Sciatic nerve (tissue), 2 donors: ENCODE results near the gene KRT9. TPM values are rescaled to one million over a fixed set of nuclear protein-coding genes. Genes with fewer than 3 reads are reported as not detected.
"Not testable (repeated sequence)": the region's sequence is repeated elsewhere in the genome, so short reads cannot be mapped to it uniquely, and the experiment has no call there.

Experiments
- ATAC-seq: fragments of 200-7000 bp; cut with Tn5 transposase; one replicate; pipeline ENCODE4 v1.9.1; 2020; ENCODE audit warnings: mild to moderate bottlenecking, moderate library complexity
- DNase-seq: peaks from one replicate; pipeline ENCODE4 v3.0.0-alpha.2; 2020; ENCODE audit warnings: low spot score
- intact Hi-C: fragments of 100-400 bp; cut with DNase I; formaldehyde crosslinking; loops from one replicate; pipeline ENCODE4 v1.14.2; 2022
- total RNA-seq: library from RNA; stranded (reverse); fragmentation: NEBNext Ultra II Directional; extraction: Animal tissue kit (Norgen Biotek cat#: 25700); gene quantifications from one replicate; pipeline ENCODE4 v1.2.1, GENCODE V29; 2021
- donor health status: DM: no; HTN: no; CAD: no.
- donor health status: DM: no; HTN: no; CAD: no.

The KRT9 gene, protein sequence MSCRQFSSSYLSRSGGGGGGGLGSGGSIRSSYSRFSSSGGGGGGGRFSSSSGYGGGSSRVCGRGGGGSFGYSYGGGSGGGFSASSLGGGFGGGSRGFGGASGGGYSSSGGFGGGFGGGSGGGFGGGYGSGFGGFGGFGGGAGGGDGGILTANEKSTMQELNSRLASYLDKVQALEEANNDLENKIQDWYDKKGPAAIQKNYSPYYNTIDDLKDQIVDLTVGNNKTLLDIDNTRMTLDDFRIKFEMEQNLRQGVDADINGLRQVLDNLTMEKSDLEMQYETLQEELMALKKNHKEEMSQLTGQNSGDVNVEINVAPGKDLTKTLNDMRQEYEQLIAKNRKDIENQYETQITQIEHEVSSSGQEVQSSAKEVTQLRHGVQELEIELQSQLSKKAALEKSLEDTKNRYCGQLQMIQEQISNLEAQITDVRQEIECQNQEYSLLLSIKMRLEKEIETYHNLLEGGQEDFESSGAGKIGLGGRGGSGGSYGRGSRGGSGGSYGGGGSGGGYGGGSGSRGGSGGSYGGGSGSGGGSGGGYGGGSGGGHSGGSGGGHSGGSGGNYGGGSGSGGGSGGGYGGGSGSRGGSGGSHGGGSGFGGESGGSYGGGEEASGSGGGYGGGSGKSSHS
- total RNA-seq = not detected

DNA sequence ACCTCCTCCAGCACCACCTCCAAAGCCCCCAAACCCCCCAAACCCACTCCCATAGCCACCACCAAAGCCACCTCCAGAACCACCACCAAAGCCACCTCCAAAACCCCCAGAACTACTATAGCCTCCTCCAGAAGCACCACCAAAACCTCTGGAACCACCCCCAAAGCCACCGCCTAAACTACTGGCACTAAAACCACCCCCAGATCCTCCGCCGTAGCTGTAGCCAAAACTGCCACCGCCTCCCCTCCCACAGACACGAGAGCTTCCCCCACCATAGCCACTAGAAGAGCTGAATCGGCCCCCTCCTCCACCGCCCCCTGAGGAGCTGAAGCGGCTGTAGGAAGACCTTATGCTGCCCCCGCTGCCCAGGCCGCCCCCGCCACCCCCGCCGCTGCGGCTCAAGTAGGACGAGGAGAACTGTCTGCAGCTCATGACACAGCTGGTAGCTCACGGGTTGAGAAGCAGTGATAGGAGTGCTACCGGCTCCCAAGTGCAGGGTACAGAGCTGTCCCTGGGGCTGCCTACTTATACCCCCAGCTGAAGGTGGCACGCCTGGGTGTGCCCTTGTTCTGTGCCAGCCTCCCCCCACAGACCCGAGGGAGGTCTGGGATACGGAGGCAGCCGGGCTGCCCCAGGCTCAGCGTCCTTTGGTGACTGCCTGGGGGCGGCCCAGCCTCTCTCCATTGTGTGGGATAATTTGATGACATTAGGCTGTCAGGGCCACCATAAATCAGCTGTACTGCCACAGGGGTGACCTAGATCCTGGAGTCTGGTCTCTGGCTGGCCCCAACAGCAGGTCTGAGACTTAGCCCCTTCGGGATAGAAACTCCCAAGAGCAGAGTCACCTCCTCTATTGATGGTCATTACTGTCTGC lies at the start of gene KRT9:
Gene KRT9, minus strand, starts transcription at position 499 of the 874 bp plus-strand sequence. Its CDS starts 67 bp downstream, at position 432.
- DNase-seq = no peak
- ATAC-seq = no peak
- intact Hi-C loops = no loop called here

DNA sequence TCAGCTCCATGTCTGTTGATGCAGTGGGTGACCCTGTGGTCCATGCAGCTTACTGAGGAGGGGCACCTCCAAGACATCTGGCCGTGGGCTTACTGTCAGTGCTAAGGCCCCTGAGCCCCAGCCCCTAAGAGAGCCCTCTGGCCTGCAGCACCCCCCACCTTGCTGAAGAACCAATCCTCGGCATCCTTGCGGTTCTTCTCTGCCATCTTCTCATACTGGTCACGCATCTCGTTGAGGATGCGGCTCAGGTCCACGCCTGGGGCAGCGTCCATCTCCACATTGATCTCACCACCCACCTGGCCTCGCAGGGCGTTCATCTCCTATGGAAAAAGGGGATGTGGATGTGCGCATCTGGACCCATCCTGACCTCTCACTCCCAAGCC lies 49.6 kb upstream of the KRT9 start:
- not testable (repeated sequence) for DNase-seq

DNA sequence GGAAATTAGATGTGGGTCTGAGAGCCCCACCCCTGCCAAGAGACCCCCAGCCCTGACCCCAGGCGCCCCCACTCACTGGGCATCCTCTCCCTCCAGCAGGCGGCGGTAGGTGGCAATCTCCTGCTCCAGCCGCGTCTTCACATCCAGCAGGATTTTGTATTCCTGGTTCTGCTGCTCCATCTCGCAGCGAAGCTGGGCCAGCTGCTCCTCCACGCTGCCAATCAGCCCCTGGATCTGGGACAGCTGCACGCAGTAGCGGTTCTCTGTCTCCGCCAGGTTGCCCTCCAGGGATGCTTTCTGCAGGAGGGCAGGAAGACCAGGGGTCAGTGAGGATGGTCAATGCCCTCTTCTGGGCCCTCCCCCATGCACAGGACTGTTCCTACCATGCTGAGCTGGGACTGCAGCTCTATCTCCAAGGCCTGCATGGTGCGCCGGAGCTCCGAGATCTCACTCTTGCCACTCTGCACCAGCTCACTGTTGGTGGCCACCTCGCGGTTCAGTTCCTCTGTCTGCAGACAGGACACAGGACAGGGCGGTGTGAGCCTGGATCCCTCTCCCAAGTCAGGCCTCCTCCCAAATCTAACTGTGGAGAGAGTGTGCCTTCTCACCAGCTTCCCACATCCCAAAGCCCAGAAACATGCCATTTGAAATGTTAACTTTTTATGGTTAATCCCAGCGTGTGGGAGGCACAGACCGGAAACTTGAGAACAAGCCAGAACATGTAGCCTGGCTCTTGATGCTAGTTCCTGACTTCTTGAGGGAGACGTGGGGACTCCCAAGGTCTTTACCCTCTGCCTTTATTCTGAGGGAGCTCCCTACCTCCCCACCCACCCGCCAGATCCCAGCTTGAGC lies 49.0 kb upstream of the KRT9 start:
- DNase-seq = no peak
- no peak for ATAC-seq
- intact Hi-C loops = no loop called here

More for the DNA sequence above, 49.6 kb upstream of the KRT9 start:
- ATAC-seq, intact Hi-C loops: not testable (repeated sequence)

DNA sequence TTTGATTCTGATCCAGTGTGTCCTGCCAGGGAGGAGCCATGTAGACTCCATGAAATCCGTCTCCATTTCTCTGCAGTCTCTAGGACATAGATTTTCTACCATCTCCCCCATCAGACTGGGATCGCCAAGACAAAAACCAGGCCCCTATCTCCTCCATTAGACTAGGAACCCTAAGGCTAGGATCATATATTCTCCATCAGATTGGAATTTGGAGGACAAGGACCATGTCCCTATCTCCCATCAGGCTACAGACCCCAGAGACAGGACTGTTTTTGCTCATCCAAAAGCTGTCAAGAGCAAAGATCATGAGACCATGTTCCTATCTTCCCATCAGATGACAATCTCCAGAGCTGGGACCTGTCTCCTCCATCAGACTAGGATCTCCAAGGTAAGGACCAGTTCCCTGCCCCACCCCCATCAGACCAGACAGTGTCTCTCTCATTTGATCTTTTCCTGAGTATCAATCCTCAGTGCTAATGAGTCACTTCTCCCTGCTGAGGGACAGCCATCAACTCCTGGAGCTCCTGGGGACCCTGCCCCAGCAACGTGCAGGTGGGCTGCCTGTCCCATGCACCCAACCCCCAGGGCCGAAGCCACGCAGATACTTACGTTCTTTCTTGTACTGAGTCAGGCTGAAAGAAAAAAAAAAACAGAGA lies 48.2 kb upstream of the KRT9 start:
- DNase-seq, ATAC-seq, intact Hi-C loops: not testable (repeated sequence)

DNA sequence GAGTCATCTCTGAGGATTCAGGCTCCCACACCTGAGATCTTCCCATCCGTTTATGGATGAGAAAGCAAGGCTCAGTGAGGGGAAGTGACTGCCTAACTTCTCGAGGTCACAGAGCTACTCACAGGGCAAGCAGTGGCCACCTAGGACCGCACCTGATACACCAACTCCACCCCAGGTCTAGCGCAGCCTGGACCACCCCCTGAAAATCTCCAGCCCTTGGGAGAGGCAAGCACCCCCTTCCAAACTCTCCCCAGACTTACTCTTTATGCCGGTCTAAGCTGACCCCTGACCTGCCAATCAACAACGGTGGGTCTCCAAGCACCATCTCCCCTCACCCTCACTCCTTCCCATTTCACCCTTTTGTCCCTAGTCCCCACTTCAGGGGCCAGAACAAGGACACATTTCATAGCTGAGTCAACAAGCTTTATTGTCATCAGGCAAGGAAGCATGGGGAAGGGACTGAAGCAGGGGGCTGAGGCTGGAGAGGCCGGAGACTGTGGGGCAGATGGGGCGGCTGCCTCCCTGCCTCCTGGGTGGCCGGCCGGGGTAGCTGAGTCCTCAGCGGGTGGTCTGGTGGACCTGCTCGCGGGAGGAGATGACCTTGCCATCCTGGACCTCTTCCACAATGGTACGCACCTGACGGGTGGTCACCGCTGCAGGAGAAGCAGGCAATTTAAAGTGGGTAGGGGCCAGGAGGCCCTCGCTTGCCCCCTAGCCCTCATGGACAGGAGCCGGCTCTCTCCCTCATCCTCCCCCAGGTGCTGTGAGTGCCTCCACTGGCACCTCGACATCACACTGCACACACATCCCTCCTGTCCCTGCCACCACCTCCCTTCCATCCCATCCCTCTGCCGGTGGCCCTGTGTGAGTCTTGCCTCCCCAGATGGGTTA lies 47.4 kb upstream of the KRT9 start:
- no peak for ATAC-seq
- intact Hi-C loops = no loop called here

DNA sequence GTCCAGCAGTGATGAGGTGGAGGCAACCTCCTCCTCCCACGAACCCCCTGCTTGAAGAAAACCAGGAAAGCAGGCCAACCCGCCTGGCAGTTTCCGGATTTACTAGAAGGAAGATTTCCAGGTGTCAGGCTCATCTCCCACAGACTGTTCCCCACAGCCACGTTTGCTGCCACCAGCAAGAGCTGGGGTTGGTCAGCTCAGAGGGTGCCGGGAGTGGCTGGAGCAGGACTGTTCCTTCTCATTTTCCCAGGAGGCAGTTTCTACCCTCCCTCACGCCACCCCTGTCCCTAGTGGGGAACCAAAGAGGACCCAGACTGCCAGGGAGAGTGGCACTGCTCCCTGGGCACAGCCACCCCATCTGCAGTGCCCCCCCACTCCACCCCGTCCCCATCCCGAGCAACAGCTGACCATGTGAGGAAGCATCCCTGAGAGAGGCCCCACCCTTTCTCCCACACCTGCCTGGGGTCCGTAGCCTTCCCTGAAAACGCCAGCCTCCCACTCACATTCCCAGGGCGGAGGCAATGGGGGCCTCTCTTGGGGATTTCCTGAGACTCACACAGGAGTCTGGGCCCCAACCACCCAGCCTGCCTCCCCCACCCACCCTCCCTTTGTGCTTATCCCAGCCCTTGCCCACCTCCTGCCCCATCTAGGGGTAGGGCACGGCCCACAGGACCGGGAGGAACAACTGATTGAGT lies 46.6 kb upstream of the KRT9 start:
- ATAC-seq (no peak), DNase-seq (no peak)
- intact Hi-C loops = no loop called here

More for the DNA sequence above, 47.4 kb upstream of the KRT9 start:
- DNase-seq = no peak

DNA sequence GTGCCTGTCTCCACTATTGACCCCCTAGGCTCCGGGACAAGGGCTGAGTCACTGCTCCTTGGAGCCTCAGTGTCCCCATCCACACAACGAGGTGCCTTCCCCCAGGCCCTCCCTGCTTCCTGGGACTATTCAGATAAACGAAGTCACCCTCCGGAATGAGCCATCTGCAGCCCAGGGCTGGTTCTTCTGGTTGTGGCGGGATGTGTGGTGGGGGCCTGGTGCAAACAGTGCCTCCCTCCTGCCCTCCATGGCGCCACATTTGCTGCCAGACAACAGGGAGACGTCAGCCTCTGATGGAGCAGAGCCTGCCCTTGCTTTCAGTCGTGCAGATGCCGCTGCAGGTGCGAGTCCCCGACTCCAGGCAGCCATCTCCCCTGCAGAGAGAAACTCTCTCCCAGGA lies 45.8 kb upstream of the KRT9 start:
- DNase-seq (no peak), ATAC-seq (no peak)

DNA sequence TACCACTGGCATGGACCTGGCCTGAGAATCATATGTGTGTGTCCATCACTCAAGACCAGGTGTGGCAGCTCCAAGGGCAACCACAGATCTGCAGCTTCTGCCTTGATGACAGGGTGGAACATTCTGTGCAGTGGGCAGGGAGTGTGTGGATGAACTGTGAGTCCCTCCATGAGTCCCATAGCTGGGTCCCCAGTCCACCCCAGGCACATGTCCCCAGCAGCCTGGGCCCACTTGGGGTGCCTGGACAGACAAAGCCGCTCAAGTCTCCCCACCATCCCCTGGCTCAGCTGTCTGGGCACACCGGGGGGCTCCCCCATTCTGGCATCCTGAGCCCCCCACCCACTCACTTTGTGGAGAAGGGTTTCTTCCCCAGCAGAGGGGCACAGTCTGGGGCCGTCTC lies 45.3 kb upstream of the KRT9 start:
- no peak for ATAC-seq
- intact Hi-C loops = no loop called here
- no peak for DNase-seq

More for the DNA sequence above, 45.8 kb upstream of the KRT9 start:
- intact Hi-C loops = no loop called here

DNA sequence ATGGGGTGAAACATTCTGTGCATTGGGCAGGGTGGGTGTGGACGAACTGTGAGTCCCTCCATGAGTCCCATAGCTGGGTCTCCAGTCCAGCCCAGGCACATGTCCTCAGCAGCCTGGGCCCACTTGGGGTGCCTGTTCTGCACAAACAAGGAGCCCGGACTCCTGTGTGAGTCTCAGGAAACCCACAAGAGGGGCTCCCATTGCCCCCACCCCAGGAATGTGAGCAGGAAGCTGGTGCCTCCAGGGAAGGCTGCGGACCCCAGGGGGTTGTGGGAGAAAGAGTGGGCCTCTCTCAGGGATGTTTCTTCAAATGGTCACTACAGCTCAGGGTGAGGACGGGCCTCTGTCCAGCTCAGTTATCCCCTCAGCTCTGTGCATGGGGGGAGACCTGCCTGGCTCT lies 44.6 kb upstream of the KRT9 start:
- DNase-seq, ATAC-seq, intact Hi-C loops: not testable (repeated sequence)

DNA sequence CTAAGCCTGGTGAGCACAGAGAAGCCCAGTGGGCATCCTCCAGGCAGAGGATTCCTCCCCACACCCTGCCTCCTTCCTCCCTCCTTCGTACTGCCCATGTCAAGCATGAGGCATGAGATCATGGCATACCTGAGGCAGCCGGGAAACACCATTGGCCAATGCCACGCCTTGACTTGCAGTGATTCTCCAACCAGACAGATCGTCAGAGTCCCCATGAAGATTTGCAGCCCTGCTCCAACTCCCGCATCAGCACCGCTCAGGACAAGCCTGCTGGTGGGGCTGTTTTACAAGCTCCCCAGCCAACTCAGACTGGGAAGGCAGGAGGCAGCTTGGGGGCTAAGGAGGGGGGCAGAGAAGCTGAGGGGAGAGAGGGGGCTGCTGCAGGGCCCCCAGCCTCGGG lies 43.6 kb upstream of the KRT9 start:
- ATAC-seq (no peak), DNase-seq (no peak)
- intact Hi-C loops = no loop called here

DNA sequence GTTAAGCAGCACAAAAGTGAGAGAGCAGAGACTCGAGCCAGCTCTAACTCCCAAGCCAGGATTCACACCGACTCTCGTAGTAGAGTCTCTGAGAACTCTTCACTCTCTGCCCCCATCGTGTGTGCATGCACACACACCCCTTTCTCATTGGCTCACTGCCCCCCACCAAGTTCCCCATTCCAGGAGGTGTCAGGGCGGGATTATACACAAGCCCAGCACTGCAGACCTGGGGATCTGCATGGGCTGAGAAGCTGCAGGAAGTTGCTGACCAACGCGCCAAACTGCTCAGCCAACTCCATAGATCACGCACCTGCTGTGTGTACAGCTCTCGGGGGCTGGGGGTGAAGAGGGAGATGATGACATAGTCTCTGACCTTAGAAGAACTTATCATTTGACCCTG lies 42.9 kb upstream of the KRT9 start:
- DNase-seq, intact Hi-C loops, ATAC-seq: not testable (repeated sequence)

DNA sequence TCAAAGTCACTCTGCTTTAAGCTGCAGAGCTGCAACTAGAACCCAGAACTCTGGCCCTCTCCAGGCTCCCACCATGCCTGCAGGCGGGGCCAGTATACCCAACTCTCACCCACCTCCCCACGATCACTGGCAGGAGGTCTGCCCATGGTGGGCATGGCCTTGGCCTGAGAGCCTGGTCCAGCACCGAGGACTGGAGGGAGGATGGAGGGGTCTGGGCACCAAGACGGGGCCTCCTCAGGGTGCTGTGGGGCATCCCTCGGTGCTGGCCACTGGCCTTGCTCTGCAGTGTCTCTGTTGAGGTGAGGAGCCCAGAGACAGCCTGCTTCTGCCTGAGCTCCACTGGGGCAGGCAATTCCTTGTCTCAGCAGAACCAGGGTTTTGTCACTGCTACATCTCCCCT lies 42.2 kb upstream of the KRT9 start:
- intact Hi-C loops = no loop called here
- ATAC-seq = no peak
- DNase-seq = no peak

DNA sequence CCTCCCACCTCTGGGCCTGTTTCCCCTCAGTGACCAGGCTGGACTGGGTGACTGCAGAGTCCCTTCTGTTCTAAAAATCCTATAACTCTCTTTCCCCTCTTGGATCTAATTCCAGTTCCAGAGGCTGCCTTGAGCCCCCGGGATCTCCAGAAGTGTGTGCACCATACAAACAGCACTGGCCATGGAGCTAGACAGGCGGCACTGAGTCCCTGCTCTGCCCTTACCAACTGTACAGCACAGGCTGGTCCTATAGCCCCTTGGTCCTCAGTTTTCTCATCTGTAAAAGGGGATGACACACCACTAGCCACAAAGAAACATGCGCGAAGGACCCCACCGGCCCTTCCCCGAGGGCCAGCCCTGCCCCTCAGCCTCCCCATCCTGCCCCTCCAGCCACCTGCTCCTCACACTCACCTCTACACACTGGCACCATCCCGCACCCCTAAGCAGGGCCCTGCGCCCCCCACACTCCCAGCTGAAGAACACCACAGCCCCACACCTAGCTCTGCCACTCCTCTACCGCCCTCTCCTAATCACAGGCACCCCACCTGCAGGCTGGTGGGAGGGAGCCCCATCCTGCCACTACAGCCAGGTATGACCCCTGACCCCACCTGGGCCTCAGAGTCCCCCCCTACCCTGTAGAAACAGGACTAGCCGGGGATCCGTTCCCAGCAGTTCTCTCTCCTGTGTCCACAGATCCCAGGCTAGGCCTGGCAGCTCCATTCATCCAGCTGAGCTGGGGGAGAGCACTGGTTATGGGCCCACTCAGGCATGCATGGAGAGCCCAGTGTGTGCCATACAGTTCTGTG lies 41.6 kb upstream of the KRT9 start:
- intact Hi-C loops = no loop called here
- ATAC-seq (no peak), DNase-seq (no peak)

DNA sequence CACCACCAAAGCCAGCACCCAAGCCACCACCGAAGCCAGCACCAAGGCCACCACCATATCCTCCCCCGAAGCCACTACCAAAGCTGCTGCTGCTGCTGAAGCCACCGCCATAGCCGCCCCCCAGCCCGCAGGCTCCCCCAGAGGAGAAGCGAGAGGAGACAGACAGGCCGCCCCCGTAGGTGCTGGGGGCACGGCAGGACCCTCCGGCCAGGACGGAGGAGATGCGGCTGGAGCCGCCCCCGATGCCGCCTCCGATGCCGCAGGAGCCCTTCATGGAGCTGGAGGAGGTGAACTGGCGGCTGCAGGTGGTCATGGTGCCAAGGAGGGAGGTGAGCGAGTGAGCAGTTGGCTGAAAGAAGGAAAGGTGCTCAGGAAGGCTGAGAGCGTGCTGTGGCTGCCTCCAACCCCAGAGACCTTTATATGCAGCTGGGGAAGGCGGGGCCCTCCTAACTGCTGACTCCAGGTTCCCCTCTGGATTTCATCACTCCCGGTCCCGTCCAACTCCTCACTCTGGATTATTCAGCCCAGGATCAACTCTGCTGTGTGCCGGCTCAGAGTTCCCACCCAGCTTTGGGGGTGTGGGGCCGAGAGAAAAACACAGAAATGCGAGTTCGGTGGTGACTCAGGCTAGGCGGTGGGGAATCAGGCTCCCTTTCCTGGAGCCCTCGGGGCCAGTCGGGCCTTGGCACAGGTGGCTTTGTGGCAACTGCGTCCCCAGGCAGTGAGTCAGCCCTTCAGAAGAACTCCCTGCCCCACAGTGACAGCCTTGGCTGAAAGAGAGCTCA lies 40.7 kb upstream of the KRT9 start, which contains the start of gene KRT16:
Gene KRT16, minus strand, starts transcription at position 392 of the 785 bp plus-strand sequence. Its CDS starts 79 bp downstream, at position 313.
- peak; percentile 71 for ATAC-seq
- intact Hi-C loops, DNase-seq: not testable (repeated sequence)
